CD4-positive, alpha-beta T cell treated with Interleukin-17A for 1 hour (primary cell): Measurements from ENCODE around the gene NDST4.

Experiments used
- DNase-seq: peaks from one replicate; pipeline ENCODE4 v3.0.0-alpha.2; 2020

NDST4 gene

DNA sequence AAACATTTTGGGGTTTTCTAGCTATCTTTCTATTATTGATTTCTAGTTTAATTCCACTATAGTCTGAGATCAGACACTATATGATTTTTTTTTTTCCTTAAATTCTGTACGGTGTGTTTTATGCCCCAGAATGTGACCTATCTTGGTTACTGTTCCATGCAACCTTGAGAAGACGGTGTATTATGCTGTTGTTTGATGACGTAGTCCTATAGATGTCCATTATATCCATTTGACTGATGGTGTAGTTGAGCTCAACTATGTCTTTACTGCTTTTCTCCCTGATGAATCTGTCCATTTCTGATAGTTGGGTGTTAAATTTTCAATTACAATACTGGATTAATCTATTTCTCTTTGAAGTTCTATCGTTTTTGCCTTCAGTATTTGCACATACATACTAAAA lies 212.5 kb downstream of the NDST4 start:
- DNase-seq: no peak

- no peak for DNase-seq
Measured at GRCh38 chr4:114890773-114891172, 222.6 kb downstream of the NDST4 start.

DNA sequence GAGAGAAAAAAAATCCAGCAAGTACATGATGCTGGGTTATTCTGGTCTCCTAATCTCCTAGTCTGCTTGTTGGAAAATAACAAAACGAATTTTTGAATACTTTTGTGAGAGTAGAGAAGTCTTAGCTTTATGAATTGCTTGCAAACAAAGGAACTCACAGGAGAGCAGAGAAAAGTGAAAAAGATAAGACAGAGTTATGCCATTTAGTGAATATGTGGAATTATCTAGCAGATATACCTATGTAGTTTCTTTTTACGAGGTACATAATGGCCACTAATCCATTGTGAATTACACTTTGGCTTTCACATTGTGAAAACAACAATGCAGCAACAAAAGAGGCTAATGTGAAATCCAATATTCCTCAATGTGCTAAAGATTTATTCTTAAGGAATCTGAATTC lies 226.7 kb downstream of the NDST4 start:
- DNase-seq: no peak

GRCh38 chr4:114883641-114884040 lies 229.8 kb downstream of the NDST4 start:
- no peak for DNase-seq

- DNase-seq: no peak
Measured at GRCh38 chr4:114879916-114880669, 233.3 kb downstream of the NDST4 start.

GRCh38 chr4:114875630-114876029 lies 237.8 kb downstream of the NDST4 start:
- DNase-seq: no peak

DNA sequence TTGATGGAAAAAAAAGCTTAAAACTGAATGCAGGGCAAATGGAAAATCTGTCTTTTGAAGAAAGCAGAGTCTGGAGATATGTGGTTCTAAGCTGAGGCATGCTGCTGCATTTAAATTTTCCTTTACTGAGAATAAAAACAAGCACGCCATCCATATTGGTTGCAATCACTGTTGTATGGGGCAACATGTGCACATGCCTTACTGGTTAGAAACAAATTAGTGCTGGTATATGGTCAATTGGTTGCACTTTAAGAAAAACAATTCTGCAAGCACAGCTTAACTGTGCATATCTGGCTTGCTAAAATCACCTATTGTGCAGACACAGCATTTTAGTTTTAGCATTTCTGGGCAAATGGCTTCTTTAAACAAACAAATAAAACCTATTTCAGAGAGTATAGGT lies 239.1 kb downstream of the NDST4 start:
- no peak for DNase-seq

GRCh38 chr4:114870987-114871386 lies 242.4 kb downstream of the NDST4 start:
- no peak for DNase-seq

DNA sequence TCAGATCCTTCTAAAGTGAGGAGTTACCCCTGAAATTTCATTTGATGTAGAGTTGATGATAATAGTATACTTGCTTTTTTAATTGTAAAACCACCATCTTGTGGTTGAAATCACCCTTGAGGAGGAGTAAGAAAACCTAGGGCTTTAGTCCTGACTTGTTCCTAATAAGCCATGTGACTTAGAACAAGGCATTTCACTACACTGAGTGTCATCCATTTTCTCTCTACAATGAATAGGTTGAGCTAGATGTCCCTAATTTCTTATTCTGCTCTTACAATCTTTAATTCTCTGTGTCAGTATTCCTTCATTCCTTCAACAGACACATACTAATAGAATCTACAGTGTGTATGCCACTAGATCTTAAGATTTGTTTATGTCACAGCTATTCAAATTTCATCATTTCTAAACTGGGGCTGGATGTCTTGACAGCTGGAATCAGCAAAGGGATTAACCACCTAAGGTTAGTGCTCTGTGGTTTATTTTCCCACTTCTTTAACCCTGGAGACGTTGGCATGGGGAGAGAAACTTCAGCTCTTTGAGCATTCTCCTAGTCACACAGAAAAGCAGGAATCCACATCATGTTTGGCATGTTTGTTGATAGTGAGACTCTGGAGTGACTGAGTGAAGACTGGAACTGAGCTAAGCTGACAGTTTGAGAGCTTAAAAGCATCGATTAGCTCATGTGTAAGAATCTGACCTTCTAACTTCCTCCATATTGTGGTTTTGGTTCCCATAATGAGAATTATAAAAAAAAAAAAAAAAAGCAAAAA lies 246.3 kb downstream of the NDST4 start:
- DNase-seq: no peak

- DNase-seq: no peak
Measured at GRCh38 chr4:114864060-114864459, 249.4 kb downstream of the NDST4 start.

GRCh38 chr4:114860786-114861185 lies 252.6 kb downstream of the NDST4 start:
- no peak for DNase-seq

DNA sequence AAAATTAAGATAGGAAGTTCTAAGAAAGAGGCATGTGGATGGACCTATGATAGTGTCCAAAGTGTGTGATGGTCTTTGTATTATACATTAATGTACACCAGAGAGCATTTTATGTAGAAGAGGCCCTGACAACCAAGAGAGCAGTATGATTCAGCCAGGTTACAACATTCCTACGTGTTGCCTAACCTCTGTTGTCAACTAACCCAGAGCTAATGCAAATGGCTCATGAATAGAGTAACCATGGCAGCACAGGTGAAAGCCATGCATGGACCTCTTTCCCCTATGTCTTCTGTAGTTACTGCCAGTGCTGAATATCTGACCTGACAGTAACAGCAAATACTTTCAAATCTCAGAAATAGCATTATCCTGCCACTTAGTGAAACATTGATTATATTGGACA lies 255.6 kb downstream of the NDST4 start:
- no peak for DNase-seq

DNA sequence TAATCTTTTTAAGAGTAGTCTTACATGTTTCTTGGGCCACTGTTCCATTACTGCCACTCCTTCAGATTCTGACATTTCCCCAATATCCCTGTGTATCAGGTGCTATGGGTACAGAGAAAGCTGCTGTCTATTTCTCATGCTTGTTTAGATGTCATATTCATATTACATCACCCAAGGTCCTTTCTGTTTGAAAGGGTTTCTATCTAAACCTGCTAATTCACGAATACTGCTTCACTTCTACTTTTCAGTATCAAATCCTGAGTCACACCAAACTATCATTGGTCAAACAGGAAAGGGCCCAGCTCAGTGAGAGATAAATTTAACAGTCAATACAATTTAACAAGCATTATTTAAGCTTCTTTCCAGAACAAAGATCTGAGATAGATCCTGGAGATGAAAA lies 273.4 kb downstream of the NDST4 start:
- no peak for DNase-seq

GRCh38 chr4:114830628-114831027 lies 282.8 kb downstream of the NDST4 start:
- no peak for DNase-seq

DNA sequence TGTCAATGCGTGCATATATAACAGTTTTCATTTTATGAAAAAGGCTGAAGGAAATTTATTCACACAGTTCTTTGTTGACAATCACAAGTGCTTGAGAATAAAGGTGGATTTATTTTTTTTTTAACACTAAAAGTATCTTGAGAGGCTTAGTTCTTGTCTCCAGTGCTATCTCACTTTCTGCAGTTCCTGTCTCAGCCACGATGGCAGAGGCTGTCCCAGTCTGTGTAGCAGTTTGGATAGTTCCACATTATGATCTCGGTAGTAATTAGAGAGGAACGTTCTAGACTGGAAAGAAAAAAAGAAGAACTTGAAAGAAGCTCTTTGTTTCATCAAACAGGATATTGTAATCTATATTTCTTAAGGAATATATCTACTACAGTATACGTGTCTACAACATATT lies 285.8 kb downstream of the NDST4 start:
- no peak for DNase-seq

GRCh38 chr4:114815760-114816159 lies 297.7 kb downstream of the NDST4 start:
- DNase-seq: no peak

- no peak for DNase-seq
Measured at GRCh38 chr4:114813961-114814360, 299.5 kb downstream of the NDST4 start.

DNA sequence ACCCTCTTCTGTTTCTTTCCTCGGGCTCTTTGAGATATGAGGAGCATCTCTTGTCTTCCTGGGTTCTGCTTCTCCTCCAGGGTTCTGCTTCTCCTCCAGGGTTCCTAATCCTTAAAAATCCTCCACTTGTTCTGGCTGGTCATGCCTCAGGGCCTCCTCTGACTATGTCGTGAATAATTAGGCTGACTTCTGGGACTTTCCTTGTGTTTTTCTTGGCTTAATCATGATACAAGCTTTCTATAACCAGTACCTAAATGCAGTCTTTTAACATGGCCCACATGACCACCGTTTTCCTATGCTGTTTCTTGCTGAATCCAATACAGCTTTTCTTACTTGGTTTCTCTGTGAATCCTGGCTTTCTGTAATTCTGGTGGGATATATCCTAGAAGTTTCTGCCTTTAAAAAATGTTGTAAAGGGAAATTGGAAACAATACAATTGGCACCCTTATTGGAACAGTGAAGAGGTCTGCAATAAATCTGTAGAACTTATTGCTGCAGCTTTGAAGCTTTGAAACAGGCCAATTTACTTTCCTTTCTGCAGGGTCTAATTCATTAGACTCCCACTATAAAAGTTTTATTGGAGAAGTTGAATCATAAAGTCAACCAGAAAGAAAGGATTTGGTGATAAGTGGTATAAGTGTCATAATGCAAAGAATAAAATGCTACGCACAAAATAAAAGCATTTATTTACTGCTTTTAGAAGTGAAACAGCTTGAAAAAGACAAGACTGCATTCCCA lies 301.7 kb downstream of the NDST4 start:
- no peak for DNase-seq

GRCh38 chr4:114807759-114808404 lies 305.5 kb downstream of the NDST4 start:
- DNase-seq: peak; percentile 51

- no peak for DNase-seq
Measured at GRCh38 chr4:114807357-114807756, 306.1 kb downstream of the NDST4 start.

- DNase-seq: no peak
Measured at GRCh38 chr4:114791976-114792375, 321.4 kb downstream of the NDST4 start.

DNA sequence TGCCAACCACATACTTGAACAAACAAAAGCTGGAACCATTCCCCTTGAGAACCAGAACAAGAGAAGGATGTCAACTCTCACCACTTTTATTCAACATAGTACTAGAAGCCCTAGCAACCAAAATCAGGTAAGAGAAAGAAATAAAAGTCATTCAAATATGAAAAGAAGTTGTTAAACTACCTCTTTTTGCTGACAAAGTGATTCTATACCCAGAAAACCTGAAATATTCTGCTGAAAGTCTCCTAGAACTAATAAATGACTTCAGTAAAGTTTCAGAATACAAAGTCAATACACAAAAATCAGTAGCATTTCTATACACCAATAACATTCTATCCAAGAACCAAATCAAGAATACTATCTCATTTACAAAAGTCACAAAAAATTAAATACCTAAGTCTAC lies 327.9 kb downstream of the NDST4 start:
- DNase-seq: no peak

- no peak for DNase-seq
Measured at GRCh38 chr4:114783215-114783595, 330.2 kb downstream of the NDST4 start.
